Esophagus muscularis mucosa (tissue), 4 donors: ENCODE data around the gene ANXA9. TPM values are rescaled to one million over a fixed set of nuclear protein-coding genes. Genes with fewer than 3 reads are reported as not detected.

Experiments used
- DNase-seq: peaks from one replicate; pipeline ENCODE4 v3.0.0-alpha.2; 2017; ENCODE audit errors: extremely low spot score
- H3K27ac ChIP-seq, 4 donors: fragments of 200-600 bp; sonication (generic); replicated peaks in 1 of 4; 1 replicate in 3 of 4; 2 replicates in 1 of 4; pipeline ENCODE4 v1.5.1; 2016 to 2019; ENCODE audit warnings: mild to moderate bottlenecking in 1 of 4
- H3K27me3 ChIP-seq, 4 donors: fragments of 200-600 bp; sonication (generic); one replicate each; pipeline versions ENCODE4 v1.5.1 to v1.6.0; 2016 to 2019
- H3K36me3 ChIP-seq, 4 donors: fragments of 200-600 bp; sonication (generic); one replicate each; pipeline ENCODE4 v1.5.1; 2016 to 2019
- H3K4me1 ChIP-seq, 4 donors: fragments of 200-600 bp; sonication (generic); one replicate each; pipeline ENCODE4 v1.5.1; 2016 to 2019
- H3K4me3 ChIP-seq, 4 donors: fragments of 200-600 bp; sonication (generic); 1 replicate in 2 of 4; 2 replicates in 2 of 4; pipeline ENCODE4 v1.5.1; 2016 to 2019; ENCODE audit warnings: mild to moderate bottlenecking in 4 of 4, moderate library complexity in 1 of 4
- H3K9me3 ChIP-seq, 4 donors: fragments of 200-600 bp; sonication (generic); 1 replicate in 3 of 4; 2 replicates in 1 of 4; pipeline ENCODE4 v1.5.1; 2016 to 2019
- EP300 ChIP-seq: sonication (generic); formaldehyde crosslinking; IDR thresholded peaks from one replicate; pipeline ENCODE4 v1.6.1; 2017; ENCODE audit warnings: antibody characterized with exemption
- POLR2A ChIP-seq: fragments of 450-650 bp; IDR thresholded peaks from one replicate; pipeline ENCODE4 v1.6.1; 2017; ENCODE audit warnings: antibody characterized with exemption, moderate library complexity, mild to moderate bottlenecking, low read depth
- POLR2AphosphoS5 ChIP-seq, 2 donors: sonication (generic); formaldehyde crosslinking; IDR thresholded peaks; one replicate each; pipeline ENCODE4 v1.6.1; 2017; ENCODE audit warnings: antibody characterized with exemption in 2 of 2
- WGBS: methylation state at CpG from one replicate; pipeline ENCODE4 v1.1.5; 2018; 5-methylcytosine and 5-hydroxymethylcytosine counted together
- intact Hi-C: fragments of 100-400 bp; cut with DNase I; formaldehyde crosslinking; loops from one replicate; pipeline ENCODE4 v1.15.1; 2023
- total RNA-seq, 4 donors: library from RNA; depleted of rRNA; stranded (reverse); fragments of >200 nt; gene quantifications; one replicate each; pipeline versions ENCODE4 v1.1.0 to v1.2.1, GENCODE V29; 2016
- TF ChIP-seq, protein P1 (sequence below), 3 experiments: fragments of 200-600 bp in 2 of 3; fragments of 450-650 bp in 1 of 3; sonication (generic) in 2 of 3; IDR thresholded peaks; one replicate each; pipeline ENCODE4 v1.5.1; 2017 to 2019; ENCODE audit warnings: antibody characterized with exemption in 3 of 3, mild to moderate bottlenecking in 2 of 3, moderate library complexity in 1 of 3

Gene ANXA9
- total RNA-seq, 4 donors from 2014 or later: 0.13 to 0.42 (median 0.34) TPM

DNA sequence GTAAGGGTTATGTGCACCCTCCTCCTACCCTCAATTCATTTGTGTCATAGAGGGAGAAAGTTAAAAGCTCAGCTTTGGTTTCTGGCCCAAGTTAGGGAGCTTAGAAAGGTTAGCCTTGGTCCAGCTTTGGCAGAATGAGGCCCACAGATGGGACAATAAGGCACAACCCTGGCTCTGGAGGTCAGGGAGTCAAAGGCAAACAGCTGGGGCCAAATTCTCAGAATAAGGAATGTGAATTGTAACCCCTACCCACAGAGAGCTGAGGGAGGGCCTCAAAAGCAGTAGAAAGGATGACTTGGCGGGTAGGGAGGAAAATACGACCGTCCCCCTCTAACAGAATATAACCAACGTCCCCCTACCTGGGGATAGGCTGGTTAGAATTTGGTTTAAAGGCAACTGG is 16.5 kb upstream of the ANXA9 start:
- intact Hi-C loops: no loop called here
- 89% methylated on average over 4 of the region's 4 CpGs for WGBS
- Histone ChIP-seq H3K27ac (no peak overlapping the region), H3K36me3 (peaks cover 69 to 86% (median 84%) of the 10 kb centered on the region in 4 donors), H3K4me1 (peaks cover 14 to 25% (median 20%) of the 10 kb centered on the region in 4 donors), H3K4me3 (no peak overlapping the region), H3K9me3 (no peaks in the 10 kb centered on the region), H3K27me3 (no peaks in the 10 kb centered on the region)
- TF ChIP-seq EP300 (no peak), POLR2AphosphoS5 (IDR thresholded peaks at IDR 0.05) (no peak), POLR2A (no peak)
- TF ChIP-seq, protein P1, sequence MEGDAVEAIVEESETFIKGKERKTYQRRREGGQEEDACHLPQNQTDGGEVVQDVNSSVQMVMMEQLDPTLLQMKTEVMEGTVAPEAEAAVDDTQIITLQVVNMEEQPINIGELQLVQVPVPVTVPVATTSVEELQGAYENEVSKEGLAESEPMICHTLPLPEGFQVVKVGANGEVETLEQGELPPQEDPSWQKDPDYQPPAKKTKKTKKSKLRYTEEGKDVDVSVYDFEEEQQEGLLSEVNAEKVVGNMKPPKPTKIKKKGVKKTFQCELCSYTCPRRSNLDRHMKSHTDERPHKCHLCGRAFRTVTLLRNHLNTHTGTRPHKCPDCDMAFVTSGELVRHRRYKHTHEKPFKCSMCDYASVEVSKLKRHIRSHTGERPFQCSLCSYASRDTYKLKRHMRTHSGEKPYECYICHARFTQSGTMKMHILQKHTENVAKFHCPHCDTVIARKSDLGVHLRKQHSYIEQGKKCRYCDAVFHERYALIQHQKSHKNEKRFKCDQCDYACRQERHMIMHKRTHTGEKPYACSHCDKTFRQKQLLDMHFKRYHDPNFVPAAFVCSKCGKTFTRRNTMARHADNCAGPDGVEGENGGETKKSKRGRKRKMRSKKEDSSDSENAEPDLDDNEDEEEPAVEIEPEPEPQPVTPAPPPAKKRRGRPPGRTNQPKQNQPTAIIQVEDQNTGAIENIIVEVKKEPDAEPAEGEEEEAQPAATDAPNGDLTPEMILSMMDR (IDR thresholded peaks at IDR 0.05): no peak
- no peak for DNase-seq

DNA sequence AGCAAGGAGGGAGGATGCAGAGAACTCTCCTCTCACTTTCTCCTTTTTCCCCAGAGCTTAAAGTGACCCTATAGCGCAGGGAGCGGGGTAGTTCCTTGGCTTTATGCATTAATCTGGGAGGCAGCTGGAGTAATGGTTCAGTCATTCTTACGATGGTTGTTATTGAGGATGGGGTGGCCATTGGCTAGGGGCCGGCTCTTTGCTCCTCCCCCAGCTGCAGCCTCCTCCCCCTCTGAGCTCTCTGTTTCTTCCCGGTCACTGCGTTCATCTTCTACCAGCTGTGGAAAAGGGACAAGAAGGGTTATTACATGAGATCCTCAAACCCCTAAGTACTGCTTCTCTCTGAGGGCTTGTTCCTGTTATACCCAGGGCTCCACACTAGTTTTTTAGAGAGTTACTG is 16.1 kb upstream of the ANXA9 start:
- no peaks in the 10 kb centered on the region for H3K9me3 ChIP-seq
- intact Hi-C loops: no loop called here
- no peak overlapping the region for H3K27ac ChIP-seq
- WGBS: 69% methylated on average over 6 of the region's 6 CpGs
- H3K4me3 ChIP-seq: no peak overlapping the region
- no peak for DNase-seq
- H3K4me1 ChIP-seq: peaks cover 18 to 29% (median 24%) of the 10 kb centered on the region in 4 donors
- TF ChIP-seq EP300 (no peak), POLR2AphosphoS5 (IDR thresholded peaks at IDR 0.05) (no peak), POLR2A (no peak)
- TF ChIP-seq, protein P1 (IDR thresholded peaks at IDR 0.05): no peak
- H3K27me3 ChIP-seq: no peaks in the 10 kb centered on the region
- peaks cover 65 to 82% (median 79%) of the 10 kb centered on the region in 4 donors for H3K36me3 ChIP-seq

DNA sequence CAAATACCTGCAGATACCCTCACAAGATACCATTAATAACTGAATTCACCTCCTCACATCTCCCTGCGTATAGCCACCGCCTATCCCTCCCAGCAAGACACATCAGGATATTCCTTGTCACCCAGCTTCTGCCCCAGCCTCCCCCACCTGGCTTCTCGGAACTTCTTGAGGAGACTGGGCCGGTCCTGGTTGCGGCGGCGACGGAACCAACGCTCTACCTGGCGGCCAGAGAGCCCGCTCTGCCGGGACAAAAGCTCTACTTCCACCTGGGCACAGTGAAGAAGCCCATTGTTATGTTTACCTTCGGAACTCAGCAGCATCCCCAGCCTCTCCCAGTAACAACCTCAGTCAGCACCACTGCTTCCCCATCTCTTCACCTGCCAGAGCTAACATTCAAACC is 14.2 kb upstream of the ANXA9 start:
- H3K9me3 ChIP-seq: no peaks in the 10 kb centered on the region
- H3K4me3 ChIP-seq: no peak overlapping the region
- 94% methylated on average over 7 of the region's 13 CpGs for WGBS
- H3K36me3 ChIP-seq: peaks cover 57 to 63% (median 60%) of the 10 kb centered on the region in 4 donors
- H3K4me1 ChIP-seq: peaks cover 37 to 48% (median 43%) of the 10 kb centered on the region in 4 donors
- intact Hi-C loops: no loop called here
- no peak for DNase-seq
- no peaks in the 10 kb centered on the region for H3K27me3 ChIP-seq
- TF ChIP-seq POLR2AphosphoS5 (IDR thresholded peaks at IDR 0.05): no peak
- TF ChIP-seq, protein P1 (IDR thresholded peaks at IDR 0.05): no peak
- no peak for TF ChIP-seq EP300
- no peak for TF ChIP-seq POLR2A
- no peak overlapping the region for H3K27ac ChIP-seq

DNA sequence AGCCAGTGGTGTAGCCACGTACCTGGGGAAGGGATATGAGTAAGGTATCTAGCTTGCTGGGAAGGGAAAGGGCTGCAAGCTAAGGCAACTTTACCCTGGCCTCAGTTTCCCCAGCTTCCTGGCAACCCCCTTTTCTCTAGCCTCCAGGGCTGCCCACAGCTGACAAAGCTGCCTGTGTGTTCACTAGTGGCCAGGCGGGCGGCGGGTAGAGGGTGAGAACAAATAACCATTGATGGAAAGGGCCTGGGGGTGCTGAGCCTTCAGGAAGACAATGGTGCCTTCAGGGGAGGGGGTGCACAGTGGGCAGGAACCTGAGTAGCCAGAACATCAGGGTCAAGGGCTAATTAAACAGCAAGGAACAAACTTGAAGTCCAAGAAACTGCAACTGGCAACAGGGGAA is 13.6 kb upstream of the ANXA9 start:
- peaks cover 42 to 54% (median 49%) of the 10 kb centered on the region in 4 donors for H3K4me1 ChIP-seq
- no peak overlapping the region for H3K27ac ChIP-seq
- intact Hi-C loops: no loop called here
- no peak for DNase-seq
- TF ChIP-seq, protein P1 (IDR thresholded peaks at IDR 0.05): no peak
- TF ChIP-seq POLR2AphosphoS5 (IDR thresholded peaks at IDR 0.05) (no peak), EP300 (no peak), POLR2A (no peak)
- H3K36me3 ChIP-seq: peaks cover 53 to 57% (median 55%) of the 10 kb centered on the region in 4 donors
- H3K27me3 ChIP-seq: no peaks in the 10 kb centered on the region
- 71% methylated on average over 4 of the region's 4 CpGs for WGBS
- H3K4me3 ChIP-seq: no peak overlapping the region
- H3K9me3 ChIP-seq: no peaks in the 10 kb centered on the region

DNA sequence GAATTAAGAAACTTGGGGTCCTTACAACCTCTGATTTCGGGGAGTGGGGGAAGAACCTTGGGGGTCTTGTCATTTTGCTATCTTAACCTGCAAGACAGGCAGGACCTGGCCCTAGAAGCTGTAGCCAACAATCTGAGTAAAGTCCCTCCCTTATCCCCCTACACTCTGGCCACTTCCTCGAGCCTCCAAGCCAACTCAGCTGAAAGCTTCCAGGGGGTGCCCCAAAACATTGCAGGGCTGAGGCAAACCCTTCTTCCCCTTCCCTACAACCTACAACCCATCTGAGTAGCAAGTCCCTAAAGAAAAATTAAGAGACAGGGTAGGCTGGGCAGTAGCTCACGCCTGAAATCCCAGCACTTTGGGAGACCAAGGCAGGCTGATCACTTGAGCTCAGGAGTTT is 12.5 kb upstream of the ANXA9 start:
- H3K4me1 ChIP-seq: peaks cover 42 to 56% (median 52%) of the 10 kb centered on the region in 4 donors
- H3K27ac ChIP-seq: peak overlapping the region in 2 of 4 donors; percentile 12 to 98
- H3K36me3 ChIP-seq: peaks cover 41 to 46% (median 43%) of the 10 kb centered on the region in 4 donors
- 83% methylated on average over 3 of the region's 3 CpGs for WGBS
- TF ChIP-seq EP300 (no peak), POLR2A (no peak), POLR2AphosphoS5 (IDR thresholded peaks at IDR 0.05) (no peak)
- TF ChIP-seq, protein P1 (IDR thresholded peaks at IDR 0.05): no peak
- no peak overlapping the region for H3K4me3 ChIP-seq
- H3K27me3 ChIP-seq: no peaks in the 10 kb centered on the region
- DNase-seq: no peak
- H3K9me3 ChIP-seq: no peaks in the 10 kb centered on the region
- intact Hi-C loops: loop anchor here (5.0 kb wide), 1 partner anchor 92 kb away; the partner anchor contains the start of gene ARNT
